GM19238 (cell line): ENCODE results near the gene TRIM27.
"Not testable (repeated sequence)": the region's sequence is repeated elsewhere in the genome, so short reads cannot be mapped to it uniquely, and the experiment has no call there.

Experiments
- DNase-seq: peaks from one replicate; pipeline ENCODE4 v3.0.0; 2011; ENCODE audit warnings: low spot score; ENCODE audit not compliant: insufficient read length

Gene TRIM27

DNA sequence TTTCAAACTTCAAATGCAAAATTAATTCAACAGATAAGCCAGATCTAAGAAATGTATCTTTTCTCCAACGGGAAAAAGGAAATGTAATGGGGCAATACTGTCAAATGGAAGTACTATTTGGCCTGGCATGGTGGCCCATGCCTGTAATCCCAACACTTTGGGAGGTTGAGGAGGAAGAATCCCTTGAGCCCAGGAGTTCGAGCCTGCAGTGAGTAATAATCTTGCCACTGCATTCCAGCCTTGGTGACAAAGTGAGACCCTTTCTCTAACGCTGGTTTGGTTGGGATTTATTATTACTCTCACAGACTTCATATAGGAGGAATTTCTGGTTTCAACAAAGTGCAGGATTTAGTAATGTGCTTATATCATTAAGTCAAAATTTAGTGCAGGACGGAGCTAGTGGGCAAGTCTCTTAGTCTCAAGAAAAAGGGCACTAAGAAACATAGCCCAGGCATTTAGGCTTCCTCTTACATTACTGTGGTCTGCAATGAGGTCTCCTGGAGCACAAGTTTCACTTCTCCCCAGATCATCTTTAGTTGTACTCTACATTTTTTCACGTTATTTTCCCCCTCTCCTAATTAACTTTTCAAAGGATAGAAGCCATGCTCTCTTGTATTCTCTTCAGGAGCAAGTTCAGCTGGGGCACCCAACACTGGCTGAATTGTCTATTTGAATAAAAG is 23.1 kb downstream of the TRIM27 start:
- DNase-seq = no peak

GRCh38 chr6:28898710-28898965 is 25.1 kb downstream of the TRIM27 start:
- DNase-seq = no peak

DNA sequence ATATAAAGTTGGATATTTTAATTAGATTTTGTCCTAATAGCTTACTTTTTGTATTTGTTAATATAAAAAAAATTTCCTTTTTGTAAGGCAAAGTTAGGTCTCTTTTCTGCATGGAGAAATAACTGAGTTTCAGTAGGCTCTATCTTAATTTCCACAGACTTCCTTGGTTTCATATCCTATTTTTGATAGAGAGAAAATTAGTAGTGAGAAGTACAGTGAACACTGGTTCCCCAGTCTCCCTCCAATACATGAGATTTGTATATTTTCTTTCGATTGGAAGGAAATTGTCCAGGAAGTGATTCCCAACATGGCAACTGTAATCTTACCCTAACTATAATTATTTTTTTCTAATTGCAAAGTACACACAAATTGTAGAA is 26.4 kb downstream of the TRIM27 start:
- DNase-seq = no peak

- DNase-seq = no peak
These were observed 27.0 kb downstream of the TRIM27 start for GRCh38 chr6:28896505-28897368.

GRCh38 chr6:28895131-28895812 is 28.5 kb downstream of the TRIM27 start:
- DNase-seq = peak; percentile 79

GRCh38 chr6:28893172-28893799 is 30.5 kb downstream of the TRIM27 start:
- DNase-seq = no peak

GRCh38 chr6:28892525-28892924 is 31.3 kb downstream of the TRIM27 start:
- no peak for DNase-seq

DNA sequence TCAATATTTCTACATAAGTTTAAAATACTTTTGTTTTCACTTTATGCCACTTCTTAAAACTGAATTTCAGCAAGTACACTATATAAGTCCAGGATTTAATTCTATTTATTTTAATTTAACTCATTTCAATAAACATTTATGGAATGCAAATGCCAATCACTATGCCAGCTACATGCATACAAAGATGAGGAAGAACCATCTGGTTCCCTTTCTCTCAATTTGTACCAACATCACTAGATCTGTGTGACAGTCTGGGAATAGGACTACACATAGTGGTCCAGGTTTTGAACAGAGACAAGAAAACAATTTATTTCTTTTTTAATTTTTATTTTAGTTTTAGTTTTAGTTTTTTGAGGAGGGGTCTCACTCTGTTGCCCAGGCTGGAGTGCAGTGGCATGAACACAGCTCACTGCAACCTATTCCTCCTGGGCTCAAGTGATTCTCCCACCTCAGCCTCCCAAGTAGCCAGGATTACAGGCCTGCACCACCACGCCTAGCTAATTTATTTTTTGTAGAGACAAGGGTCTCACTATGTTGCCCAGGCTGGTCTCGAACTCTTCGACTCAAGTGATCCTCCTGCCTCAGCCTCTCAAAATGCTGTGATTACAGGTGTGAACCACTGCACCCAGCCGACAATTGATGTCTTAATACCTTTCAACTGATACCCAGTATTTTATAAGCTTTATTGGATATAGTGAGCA is 35.8 kb downstream of the TRIM27 start:
- no peak for DNase-seq

GRCh38 chr6:28886079-28886439 is 37.7 kb downstream of the TRIM27 start:
- no peak for DNase-seq

GRCh38 chr6:28884423-28885131 is 39.2 kb downstream of the TRIM27 start:
- no peak for DNase-seq

DNA sequence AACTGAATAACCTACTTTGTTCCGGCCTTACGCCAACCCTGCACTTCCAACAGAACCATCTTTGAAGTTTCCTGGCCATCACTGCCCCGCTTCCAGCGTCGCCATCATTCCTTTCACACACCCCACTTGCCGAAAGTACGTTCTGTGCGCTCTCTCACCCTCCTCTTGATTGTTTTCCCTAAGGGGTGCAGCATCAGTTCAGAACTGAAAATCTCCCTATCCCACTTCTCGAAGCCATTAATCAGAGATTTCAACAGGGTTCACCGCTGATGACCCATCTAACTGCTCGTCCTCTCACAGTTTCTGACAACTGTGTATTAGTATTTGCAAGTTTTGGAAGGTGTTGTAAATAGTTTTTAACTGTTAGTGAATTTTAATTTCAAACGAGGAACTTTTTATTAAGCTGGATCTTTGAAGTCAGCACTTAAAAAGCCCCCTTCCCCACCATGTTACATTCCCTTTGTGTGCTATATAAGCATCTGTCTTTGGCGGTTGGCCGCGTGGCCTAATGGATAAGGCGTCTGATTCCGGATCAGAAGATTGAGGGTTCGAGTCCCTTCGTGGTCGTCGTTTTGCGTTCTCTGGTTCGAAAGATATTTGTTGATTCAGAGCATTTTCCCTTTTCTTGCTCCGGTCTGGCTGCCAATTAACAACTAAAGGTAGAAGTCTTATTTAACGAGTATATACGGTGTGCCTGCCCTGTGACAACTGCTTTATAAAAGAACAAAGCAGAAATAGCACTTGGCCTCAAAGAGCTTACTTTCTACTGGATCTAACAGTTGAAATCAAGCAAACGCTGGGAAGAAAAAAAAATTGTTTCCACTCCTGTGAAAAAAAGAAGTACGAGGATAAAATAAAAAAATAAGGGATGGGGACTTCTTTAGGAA is 42.6 kb downstream of the TRIM27 start:
- DNase-seq = no peak

DNA sequence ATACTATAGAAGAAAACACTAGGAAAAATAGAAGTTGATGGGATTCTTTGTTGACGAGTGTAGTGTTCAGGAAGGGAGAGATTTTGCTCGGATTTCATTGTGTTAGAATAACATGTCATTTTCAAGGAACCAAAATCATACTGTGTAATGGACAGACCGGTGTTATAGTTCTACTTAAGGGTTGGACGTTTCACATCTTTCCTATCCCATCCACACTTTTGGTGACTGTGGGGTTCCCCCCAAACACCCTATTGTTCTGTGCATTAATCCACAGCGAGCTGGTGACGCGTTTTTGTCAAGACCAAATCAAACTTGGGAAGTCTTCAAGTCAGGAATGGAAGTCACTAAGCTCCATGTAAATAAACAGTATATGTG is 43.3 kb downstream of the TRIM27 start:
- no peak for DNase-seq

DNA sequence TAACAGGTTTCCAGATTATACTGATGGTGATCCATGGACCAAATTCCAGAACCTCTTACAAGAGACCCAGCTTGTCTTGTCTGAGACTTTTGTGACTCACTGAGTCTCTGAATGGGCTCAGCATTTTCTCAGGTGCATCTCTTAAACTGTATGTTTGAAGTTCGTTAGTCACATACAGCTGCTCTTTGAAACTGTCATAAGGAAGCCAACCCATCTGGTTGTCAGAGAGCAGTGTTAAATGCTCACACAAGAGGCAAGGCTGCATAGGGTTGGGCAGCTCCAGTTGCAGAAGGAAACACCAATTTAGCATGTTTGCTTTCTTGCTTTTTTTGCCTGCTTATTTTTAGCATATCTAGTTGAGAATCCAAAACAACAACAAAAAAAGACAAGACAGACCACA is 47.1 kb downstream of the TRIM27 start:
- DNase-seq = no peak

GRCh38 chr6:28875191-28875747 is 48.5 kb downstream of the TRIM27 start:
- DNase-seq = no peak

GRCh38 chr6:28872157-28872817 is 51.5 kb downstream of the TRIM27 start:
- not testable (repeated sequence) for DNase-seq

DNA sequence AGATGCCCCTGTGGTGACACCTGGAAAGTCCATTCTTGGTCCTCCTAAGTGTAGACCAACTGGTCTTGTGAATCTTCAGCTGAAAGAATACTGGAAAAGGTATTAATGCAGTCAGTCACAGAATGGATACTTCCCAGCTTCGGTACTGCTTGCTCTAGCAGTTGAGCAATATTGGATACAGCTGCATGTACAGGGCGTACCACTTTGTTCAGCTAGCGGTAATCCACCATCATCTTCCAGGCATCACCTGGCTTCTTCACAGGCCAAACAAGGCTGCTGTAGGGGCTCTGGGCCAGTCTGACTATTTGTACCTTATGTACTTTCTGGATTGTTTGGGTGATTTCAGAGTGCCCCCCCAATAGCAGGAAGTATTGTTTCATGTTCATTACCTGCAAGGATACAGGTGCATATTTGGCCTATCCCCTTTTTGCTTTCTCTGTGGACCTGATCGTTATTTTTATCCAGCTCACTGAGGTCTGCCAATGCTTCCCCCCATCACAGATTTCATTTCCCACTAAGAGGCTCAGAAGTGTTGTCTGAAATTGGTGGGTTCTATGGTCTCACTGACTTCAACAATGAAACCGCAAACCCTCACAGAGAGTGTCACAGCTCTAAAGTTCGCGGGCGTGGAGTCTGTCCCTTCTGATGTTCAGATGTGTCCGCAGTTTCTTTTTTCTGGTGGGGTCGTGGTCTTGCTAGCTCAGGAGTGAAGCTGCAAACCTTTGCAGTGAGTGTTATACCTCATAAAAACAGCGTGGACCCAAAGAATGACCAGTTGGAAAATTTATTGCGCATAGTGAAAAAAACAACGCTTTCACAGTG is 52.2 kb downstream of the TRIM27 start:
- DNase-seq = no peak

GRCh38 chr6:28868873-28869272 is 54.9 kb downstream of the TRIM27 start:
- DNase-seq = no peak

DNA sequence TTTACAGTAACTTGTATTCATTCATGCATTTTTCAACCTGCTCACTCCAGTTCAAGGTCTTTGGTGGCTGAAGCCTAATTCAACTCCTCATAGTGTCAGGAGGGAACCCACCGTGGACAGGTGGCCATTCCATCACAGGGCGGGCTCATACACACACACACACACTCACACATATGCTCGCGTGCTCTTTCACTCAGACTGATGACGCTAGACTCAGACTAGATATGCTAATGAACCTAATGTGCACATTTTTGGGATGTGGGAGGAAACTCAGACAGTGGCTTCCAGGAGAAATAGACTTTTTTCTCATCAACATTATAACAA is 56.7 kb downstream of the TRIM27 start:
- no peak for DNase-seq
